IMR-90 (cell line): ENCODE data around the gene ANKS4B.
"Not testable (repeated sequence)": the region's sequence is repeated elsewhere in the genome, so short reads cannot be mapped to it uniquely, and the experiment has no call there.

ENCODE experiments used
- CEBPB ChIP-seq: IDR thresholded peaks from 2 replicates; pipeline ENCODE4 v1.6.1; 2012; ENCODE audit warnings: low read depth, low read length, improper control_type of control experiment
- FOS ChIP-seq: fragments of 150-350 bp; IDR thresholded peaks from 2 replicates; pipeline ENCODE4 v1.6.1; 2016; ENCODE audit warnings: low read depth, low read length
- MAFK ChIP-seq: IDR thresholded peaks from 2 replicates; pipeline ENCODE4 v1.6.1; 2012; ENCODE audit warnings: low read depth, low read length, improper control_type of control experiment
- MAZ ChIP-seq: IDR thresholded peaks from 2 replicates; pipeline ENCODE4 v1.6.1; 2012; ENCODE audit warnings: low read depth, mild to moderate bottlenecking, low read length, improper control_type of control experiment, moderate library complexity, borderline replicate concordance
- MXI1 ChIP-seq: IDR thresholded peaks from 2 replicates; pipeline ENCODE4 v1.6.1; 2012; ENCODE audit warnings: low read depth, mild to moderate bottlenecking, low read length, moderate library complexity, borderline replicate concordance
- POLR2A ChIP-seq: IDR thresholded peaks from 2 replicates; pipeline ENCODE4 v1.6.1; 2012; ENCODE audit warnings: mild to moderate bottlenecking, low read depth, low read length
- RAD21 ChIP-seq: IDR thresholded peaks from 2 replicates; pipeline ENCODE4 v1.6.1; 2012; ENCODE audit warnings: low read length, improper control_type of control experiment
- RCOR1 ChIP-seq: IDR thresholded peaks from 2 replicates; pipeline ENCODE4 v1.6.1; 2012; ENCODE audit warnings: mild to moderate bottlenecking, low read length, improper control_type of control experiment; ENCODE audit not compliant: insufficient replicate concordance
- RFX5 ChIP-seq: IDR thresholded peaks from 2 replicates; pipeline ENCODE4 v1.8.0; 2012; ENCODE audit warnings: low read depth, mild to moderate bottlenecking, low read length, moderate library complexity
- SMC3 ChIP-seq: fragments of 150-350 bp; IDR thresholded peaks from 2 replicates; pipeline ENCODE4 v1.6.1; 2016; ENCODE audit warnings: low read depth, mild to moderate bottlenecking, antibody characterized with exemption, low read length, moderate library complexity
- TF ChIP-seq, protein P1 (sequence below): conservative IDR thresholded peaks from 2 replicates; pipeline ENCODE4 v1.5.1; 2012; ENCODE audit warnings: mild to moderate bottlenecking, low read depth, low read length, improper control_type of control experiment
- TF ChIP-seq, protein P2 (sequence below): fragments of 150-350 bp; IDR thresholded peaks from 2 replicates; pipeline ENCODE4 v1.6.1; 2016; ENCODE audit warnings: low read depth, mild to moderate bottlenecking, low read length, moderate library complexity, borderline replicate concordance
- TF ChIP-seq, protein P3 (sequence below): fragments of 150-350 bp; IDR thresholded peaks from 2 replicates; pipeline ENCODE4 v1.6.1; 2017; ENCODE audit warnings: mild to moderate bottlenecking, antibody characterized with exemption, low read length, low read depth

DNA sequence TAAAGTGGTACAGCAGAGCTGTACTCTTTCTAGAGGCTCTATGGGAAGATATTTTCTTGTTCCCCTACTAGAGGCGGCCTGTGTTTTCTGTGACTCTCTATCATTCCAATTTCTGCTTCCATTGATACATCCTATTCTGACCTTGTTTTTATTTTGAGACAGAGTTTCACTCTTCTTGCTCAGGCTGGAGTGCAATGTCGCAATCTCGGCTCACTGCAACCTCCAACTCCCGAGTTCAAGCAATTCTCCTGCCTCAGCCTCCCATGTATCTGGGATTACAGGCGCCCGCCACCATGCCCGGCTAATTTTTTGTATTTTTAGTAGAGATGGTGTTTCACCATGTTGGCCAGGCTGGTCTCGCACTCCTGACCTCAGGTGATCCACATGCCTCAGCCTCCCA lies 38.2 kb upstream of the ANKS4B start:
- TF ChIP-seq, protein P1, sequence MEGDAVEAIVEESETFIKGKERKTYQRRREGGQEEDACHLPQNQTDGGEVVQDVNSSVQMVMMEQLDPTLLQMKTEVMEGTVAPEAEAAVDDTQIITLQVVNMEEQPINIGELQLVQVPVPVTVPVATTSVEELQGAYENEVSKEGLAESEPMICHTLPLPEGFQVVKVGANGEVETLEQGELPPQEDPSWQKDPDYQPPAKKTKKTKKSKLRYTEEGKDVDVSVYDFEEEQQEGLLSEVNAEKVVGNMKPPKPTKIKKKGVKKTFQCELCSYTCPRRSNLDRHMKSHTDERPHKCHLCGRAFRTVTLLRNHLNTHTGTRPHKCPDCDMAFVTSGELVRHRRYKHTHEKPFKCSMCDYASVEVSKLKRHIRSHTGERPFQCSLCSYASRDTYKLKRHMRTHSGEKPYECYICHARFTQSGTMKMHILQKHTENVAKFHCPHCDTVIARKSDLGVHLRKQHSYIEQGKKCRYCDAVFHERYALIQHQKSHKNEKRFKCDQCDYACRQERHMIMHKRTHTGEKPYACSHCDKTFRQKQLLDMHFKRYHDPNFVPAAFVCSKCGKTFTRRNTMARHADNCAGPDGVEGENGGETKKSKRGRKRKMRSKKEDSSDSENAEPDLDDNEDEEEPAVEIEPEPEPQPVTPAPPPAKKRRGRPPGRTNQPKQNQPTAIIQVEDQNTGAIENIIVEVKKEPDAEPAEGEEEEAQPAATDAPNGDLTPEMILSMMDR, result not testable (repeated sequence)
- TF ChIP-seq POLR2A, SMC3, CEBPB, MAFK, MAZ, MXI1, RFX5, RCOR1, FOS, RAD21: not testable (repeated sequence)
- TF ChIP-seq, protein P2, sequence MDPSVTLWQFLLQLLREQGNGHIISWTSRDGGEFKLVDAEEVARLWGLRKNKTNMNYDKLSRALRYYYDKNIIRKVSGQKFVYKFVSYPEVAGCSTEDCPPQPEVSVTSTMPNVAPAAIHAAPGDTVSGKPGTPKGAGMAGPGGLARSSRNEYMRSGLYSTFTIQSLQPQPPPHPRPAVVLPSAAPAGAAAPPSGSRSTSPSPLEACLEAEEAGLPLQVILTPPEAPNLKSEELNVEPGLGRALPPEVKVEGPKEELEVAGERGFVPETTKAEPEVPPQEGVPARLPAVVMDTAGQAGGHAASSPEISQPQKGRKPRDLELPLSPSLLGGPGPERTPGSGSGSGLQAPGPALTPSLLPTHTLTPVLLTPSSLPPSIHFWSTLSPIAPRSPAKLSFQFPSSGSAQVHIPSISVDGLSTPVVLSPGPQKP, result not testable (repeated sequence)
- TF ChIP-seq, protein P3, sequence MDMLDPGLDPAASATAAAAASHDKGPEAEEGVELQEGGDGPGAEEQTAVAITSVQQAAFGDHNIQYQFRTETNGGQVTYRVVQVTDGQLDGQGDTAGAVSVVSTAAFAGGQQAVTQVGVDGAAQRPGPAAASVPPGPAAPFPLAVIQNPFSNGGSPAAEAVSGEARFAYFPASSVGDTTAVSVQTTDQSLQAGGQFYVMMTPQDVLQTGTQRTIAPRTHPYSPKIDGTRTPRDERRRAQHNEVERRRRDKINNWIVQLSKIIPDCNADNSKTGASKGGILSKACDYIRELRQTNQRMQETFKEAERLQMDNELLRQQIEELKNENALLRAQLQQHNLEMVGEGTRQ, result not testable (repeated sequence)
